ENCODE data around the gene RPLP1. TPM values are rescaled to one million over a fixed set of nuclear protein-coding genes. Genes with fewer than 3 reads are reported as not detected.
A peak's percentile ranks its signal among the peaks of the same experiment; 100 is the strongest.

The RPLP1 gene
- total and polyA plus RNA-seq, 3 experiments from 2014 or later = 2,084 to 2,332 (median 2,216) TPM

DNA sequence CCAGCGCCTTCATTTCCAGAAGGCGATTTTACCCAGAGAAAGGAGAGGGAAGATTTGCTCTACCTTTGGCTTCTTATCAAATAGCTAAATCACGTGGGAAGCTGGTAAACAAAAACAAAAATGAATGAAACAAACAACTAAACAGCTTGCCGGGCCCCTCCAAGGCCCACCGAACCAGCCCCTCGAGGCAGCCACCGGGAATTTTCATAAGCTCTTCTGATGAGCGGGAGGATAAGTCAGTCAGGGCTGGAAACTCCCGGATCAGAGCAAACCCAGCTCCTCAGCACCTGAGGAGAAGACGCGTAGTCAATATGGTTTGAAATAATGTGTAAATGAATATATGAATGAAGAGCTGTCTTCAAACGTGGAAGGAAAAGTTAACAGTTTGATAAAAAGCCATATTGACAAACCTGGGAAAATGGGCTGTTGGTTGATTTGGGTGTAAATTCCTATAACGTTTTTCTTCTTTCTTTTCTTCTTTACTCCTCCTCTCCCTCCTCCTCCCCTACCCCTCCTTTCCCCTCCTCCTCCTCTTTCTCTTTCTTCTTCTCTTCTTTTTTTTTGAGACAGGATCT lies 10.7 kb downstream of the RPLP1 start:
- Mint-ChIP-seq H3K36me3 (peaks cover 0 to 3% (median 0%) of the 10 kb centered on the region in 3 donors), H3K4me3 (peak overlapping the region; percentile 90 to 97 (median 91)), H3K9me3 (no peaks in the 10 kb centered on the region), H3K27me3 (peaks cover 0 to 2% of the 10 kb centered on the region in 2 donors), H3K27ac (peak overlapping the region; percentile 73 to 96 (median 94)), H3K4me1 (peaks cover 24 to 57% (median 32%) of the 10 kb centered on the region in 3 donors)
- H3K27me3 ChIP-seq (ENCODE audit: insufficient read depth, low read length, poor library complexity, severe bottlenecking) = no peaks in the 10 kb centered on the region
- H3K36me3 ChIP-seq (ENCODE audit: insufficient read depth, low read length) = no peaks in the 10 kb centered on the region
- H3K9me3 ChIP-seq (ENCODE audit: low read length) = no peaks in the 10 kb centered on the region
- H3K4me1 ChIP-seq (ENCODE audit: insufficient read depth, low read length) = peaks cover 37% of the 10 kb centered on the region
- DNase-seq = no peak
- ChIA-PET CTCF (interaction anchor here (0.7 to 9.7 kb wide), 17 partner anchors 9 to 1092 kb away, joined by 3 to 121 read pairs (median 4); partner anchors contain the start of gene RPLP1), POLR2A (interaction anchor here (0.6 to 4.3 kb wide), 6 partner anchors 10 to 1071 kb away, joined by 3 to 110 read pairs (median 4); partner anchors contain the start of genes KIF23, RPLP1 and TLE3)
- H3K27ac ChIP-seq (ENCODE audit: low read depth, low read length) = peak overlapping the region; percentile 82
- peak overlapping the region; percentile 93 for H3K4me3 ChIP-seq (ENCODE audit: low read length)

DNA sequence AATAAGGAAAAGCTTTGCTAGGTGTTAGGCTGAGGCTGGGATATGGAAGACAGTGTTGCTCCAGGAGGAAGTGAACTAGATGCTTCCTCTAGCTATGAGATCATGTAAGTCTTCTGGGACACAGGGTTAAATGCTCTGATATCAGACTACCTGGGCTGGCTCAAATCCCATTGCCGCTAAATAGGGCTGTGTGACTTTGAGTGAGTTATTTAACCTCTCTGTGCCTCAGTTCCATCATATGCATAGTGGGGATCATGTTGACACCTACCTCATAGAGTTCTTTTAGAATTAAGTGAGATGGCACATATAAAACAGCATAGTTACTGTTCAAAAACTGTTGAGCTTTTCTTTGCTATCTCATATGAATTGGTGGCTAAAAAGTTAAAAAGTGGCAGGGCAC lies 12.6 kb downstream of the RPLP1 start:
- Mint-ChIP-seq H3K27me3 (peaks cover 0 to 2% of the 10 kb centered on the region in 2 donors), H3K9me3 (no peaks in the 10 kb centered on the region), H3K4me1 (peaks cover 36 to 73% (median 45%) of the 10 kb centered on the region in 3 donors), H3K36me3 (no peaks in the 10 kb centered on the region), H3K27ac (peak overlapping the region in 4 of 8 donors; percentile 11 to 45 (median 27)), H3K4me3 (no peak overlapping the region)
- H3K9me3 ChIP-seq (ENCODE audit: low read length) = no peaks in the 10 kb centered on the region
- H3K36me3 ChIP-seq (ENCODE audit: insufficient read depth, low read length) = no peaks in the 10 kb centered on the region
- H3K4me1 ChIP-seq (ENCODE audit: insufficient read depth, low read length) = peaks cover 53% of the 10 kb centered on the region
- H3K4me3 ChIP-seq (ENCODE audit: low read length) = no peak overlapping the region
- no peak for DNase-seq
- ChIA-PET POLR2A (interaction anchor here (0.8 to 1.0 kb wide), 2 partner anchors 12 to 13 kb away, joined by 4 to 5 read pairs; no protein-coding TSS in a partner anchor), CTCF (interaction anchor here (0.8 to 9.7 kb wide), 4 partner anchors 12 to 71 kb away, joined by 3 to 121 read pairs (median 6); partner anchors contain the start of gene RPLP1)
- no peak overlapping the region for H3K27ac ChIP-seq (ENCODE audit: low read depth, low read length)
- no peaks in the 10 kb centered on the region for H3K27me3 ChIP-seq (ENCODE audit: insufficient read depth, low read length, poor library complexity, severe bottlenecking)

GRCh38 chr15:69466733-69467132 lies 14.1 kb downstream of the RPLP1 start:
- Histone ChIP-seq H3K4me3 (ENCODE audit: low read length) (no peak overlapping the region), H3K27me3 (ENCODE audit: insufficient read depth, low read length, poor library complexity, severe bottlenecking) (no peaks in the 10 kb centered on the region), H3K36me3 (ENCODE audit: insufficient read depth, low read length) (no peaks in the 10 kb centered on the region), H3K9me3 (ENCODE audit: low read length) (no peaks in the 10 kb centered on the region), H3K27ac (ENCODE audit: low read depth, low read length) (no peak overlapping the region), H3K4me1 (ENCODE audit: insufficient read depth, low read length) (peaks cover 41% of the 10 kb centered on the region)
- Mint-ChIP-seq H3K27me3 (peaks cover 0 to 2% of the 10 kb centered on the region in 2 donors), H3K4me1 (peaks cover 33 to 62% (median 41%) of the 10 kb centered on the region in 3 donors), H3K27ac (peak overlapping the region in 5 of 8 donors; percentile 68 to 99 (median 72)), H3K9me3 (no peaks in the 10 kb centered on the region), H3K36me3 (no peaks in the 10 kb centered on the region), H3K4me3 (peak overlapping the region in 2 of 7 donors; percentile 19 to 32)
- POLR2A ChIA-PET = interaction anchor here (1.3 to 3.7 kb wide), 2 partner anchors 10 to 14 kb away, joined by 4 to 57 read pairs; partner anchors contain the start of gene RPLP1
- DNase-seq = no peak
- CTCF ChIA-PET = interaction anchor here (1.0 to 9.7 kb wide), 4 partner anchors 9 to 408 kb away, joined by 3 to 121 read pairs (median 7); partner anchors contain the start of gene RPLP1

GRCh38 chr15:69467636-69468035 lies 15.0 kb downstream of the RPLP1 start:
- H3K4me3 ChIP-seq (ENCODE audit: low read length) = peak overlapping the region; percentile 2
- no peak for DNase-seq
- CTCF ChIA-PET = interaction anchor here (1.0 to 9.7 kb wide), 8 partner anchors 8 to 1020 kb away, joined by 3 to 121 read pairs (median 5); partner anchors contain the start of gene RPLP1
- no peaks in the 10 kb centered on the region for H3K9me3 ChIP-seq (ENCODE audit: low read length)
- no peaks in the 10 kb centered on the region for H3K27me3 ChIP-seq (ENCODE audit: insufficient read depth, low read length, poor library complexity, severe bottlenecking)
- H3K27ac ChIP-seq (ENCODE audit: low read depth, low read length) = peak overlapping the region; percentile 91
- H3K27me3 Mint-ChIP-seq = peaks cover 0 to 1% of the 10 kb centered on the region in 2 donors
- H3K36me3 ChIP-seq (ENCODE audit: insufficient read depth, low read length) = no peaks in the 10 kb centered on the region
- H3K9me3 Mint-ChIP-seq = no peaks in the 10 kb centered on the region
- POLR2A ChIA-PET = interaction anchor here (0.8 to 3.7 kb wide), 6 partner anchors 11 to 631 kb away, joined by 3 to 57 read pairs (median 4); partner anchors contain the start of gene RPLP1
- H3K36me3 Mint-ChIP-seq = no peaks in the 10 kb centered on the region
- peak overlapping the region in 5 of 7 donors; percentile 54 to 79 (median 73) for H3K4me3 Mint-ChIP-seq
- peak overlapping the region; percentile 94 to 100 (median 98) for H3K27ac Mint-ChIP-seq
- peaks cover 28 to 54% (median 32%) of the 10 kb centered on the region in 3 donors for H3K4me1 Mint-ChIP-seq
- peaks cover 35% of the 10 kb centered on the region for H3K4me1 ChIP-seq (ENCODE audit: insufficient read depth, low read length)

DNA sequence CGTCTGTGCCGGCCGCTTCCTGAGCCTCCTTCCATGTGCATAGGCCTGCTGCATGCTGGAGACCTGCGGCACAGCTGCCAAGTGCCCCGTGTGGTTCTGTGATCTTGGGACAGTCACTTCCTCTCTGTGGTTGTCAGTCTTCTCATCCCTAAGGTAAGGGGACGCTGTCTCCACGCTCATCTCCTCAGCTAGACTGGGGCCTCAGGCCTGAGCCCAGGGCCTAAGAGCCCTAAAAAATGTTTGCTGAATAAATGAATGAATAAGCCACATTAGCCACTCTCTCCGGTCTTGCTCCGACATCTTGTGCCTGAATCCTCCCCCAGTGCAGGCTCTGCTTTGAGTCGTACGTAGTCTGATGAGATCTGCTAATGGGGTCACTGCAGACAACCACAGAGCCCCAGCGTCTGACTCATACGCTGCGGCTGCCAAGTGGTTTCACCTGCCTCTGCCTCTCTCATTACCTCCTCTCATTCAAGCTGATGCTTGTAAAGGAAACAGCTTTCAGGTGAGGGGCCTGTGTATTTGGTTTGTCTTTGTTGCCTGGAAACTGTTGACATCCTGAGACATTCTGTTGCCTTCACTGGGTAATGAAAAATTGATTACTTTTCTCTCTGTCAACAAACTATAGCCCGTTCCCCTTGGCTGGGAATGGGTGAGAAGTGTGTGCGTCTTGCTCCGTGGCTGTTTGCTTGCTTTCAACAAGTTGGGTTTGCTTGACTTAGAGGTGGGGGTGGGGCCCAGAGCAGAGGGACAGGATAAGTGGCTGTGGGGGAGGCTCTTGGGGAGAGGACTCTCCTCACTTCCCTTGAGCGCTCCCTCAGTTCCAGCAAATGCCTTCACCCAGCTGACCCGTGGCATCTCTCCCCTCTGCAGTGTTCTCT lies 15.9 kb downstream of the RPLP1 start:
- H3K27me3 Mint-ChIP-seq = peaks cover 0 to 1% of the 10 kb centered on the region in 2 donors
- H3K36me3 ChIP-seq (ENCODE audit: insufficient read depth, low read length) = no peaks in the 10 kb centered on the region
- H3K9me3 ChIP-seq (ENCODE audit: low read length) = no peaks in the 10 kb centered on the region
- peak overlapping the region; percentile 54 to 79 (median 70) for H3K4me3 Mint-ChIP-seq
- H3K36me3 Mint-ChIP-seq = no peaks in the 10 kb centered on the region
- CTCF ChIA-PET = interaction anchor here (0.7 to 9.7 kb wide), 8 partner anchors 8 to 1020 kb away, joined by 3 to 121 read pairs (median 4); partner anchors contain the start of gene RPLP1
- DNase-seq = peak; percentile 82 to 96 (median 89)
- H3K4me3 ChIP-seq (ENCODE audit: low read length) = peak overlapping the region; percentile 24
- POLR2A ChIA-PET = interaction anchor here (0.6 to 3.7 kb wide), 10 partner anchors 12 to 1024 kb away, joined by 3 to 57 read pairs (median 4); partner anchors contain the start of gene RPLP1
- H3K27me3 ChIP-seq (ENCODE audit: insufficient read depth, low read length, poor library complexity, severe bottlenecking) = no peaks in the 10 kb centered on the region
- peak overlapping the region; percentile 94 to 100 (median 98) for H3K27ac Mint-ChIP-seq
- peaks cover 29% of the 10 kb centered on the region for H3K4me1 ChIP-seq (ENCODE audit: insufficient read depth, low read length)
- H3K27ac ChIP-seq (ENCODE audit: low read depth, low read length) = peak overlapping the region; percentile 91
- no peaks in the 10 kb centered on the region for H3K9me3 Mint-ChIP-seq
- H3K4me1 Mint-ChIP-seq = peaks cover 22 to 46% (median 24%) of the 10 kb centered on the region in 3 donors

GRCh38 chr15:69469467-69470201 lies 17.0 kb downstream of the RPLP1 start:
- no peak overlapping the region for H3K4me3 ChIP-seq (ENCODE audit: low read length)
- Mint-ChIP-seq H3K36me3 (no peaks in the 10 kb centered on the region), H3K27ac (peak overlapping the region; percentile 92 to 100 (median 98)), H3K4me1 (peaks cover 20 to 42% (median 21%) of the 10 kb centered on the region in 3 donors), H3K27me3 (no peaks in the 10 kb centered on the region), H3K9me3 (no peaks in the 10 kb centered on the region), H3K4me3 (peak overlapping the region in 2 of 7 donors; percentile 70 to 79)
- no peaks in the 10 kb centered on the region for H3K36me3 ChIP-seq (ENCODE audit: insufficient read depth, low read length)
- ChIA-PET CTCF (interaction anchor here (0.8 to 9.7 kb wide), 3 partner anchors 9 to 997 kb away, joined by 3 to 121 read pairs (median 6); partner anchors contain the start of gene RPLP1), POLR2A (interaction anchor here (1.2 to 3.7 kb wide), 2 partner anchors 16 to 286 kb away, joined by 4 to 57 read pairs; partner anchors contain the start of gene RPLP1)
- H3K4me1 ChIP-seq (ENCODE audit: insufficient read depth, low read length) = peaks cover 29% of the 10 kb centered on the region
- H3K27ac ChIP-seq (ENCODE audit: low read depth, low read length) = peak overlapping the region; percentile 91
- H3K27me3 ChIP-seq (ENCODE audit: insufficient read depth, low read length, poor library complexity, severe bottlenecking) = no peaks in the 10 kb centered on the region
- no peaks in the 10 kb centered on the region for H3K9me3 ChIP-seq (ENCODE audit: low read length)
- peak in 1 of 5 donors; percentile 50 for DNase-seq

DNA sequence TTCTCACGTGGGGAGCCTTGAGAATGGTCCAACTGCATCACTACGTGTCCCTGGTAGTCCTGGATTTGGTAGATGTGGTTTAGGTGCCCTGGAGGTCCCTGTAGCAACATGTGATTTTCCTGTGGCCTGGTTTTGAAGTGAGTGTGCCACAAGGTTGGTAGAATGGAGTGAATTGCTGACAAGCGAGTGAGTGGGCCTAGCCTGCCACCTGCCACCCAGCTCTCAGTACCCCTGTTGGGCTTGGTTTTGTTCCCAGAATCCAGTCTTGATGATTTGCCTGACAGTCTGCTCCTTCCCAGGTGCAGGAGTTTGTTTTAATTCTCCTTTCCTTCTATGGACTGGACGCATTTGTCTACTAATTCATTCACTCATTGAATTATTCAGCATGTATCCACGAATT lies 19.4 kb downstream of the RPLP1 start:
- Histone ChIP-seq H3K36me3 (ENCODE audit: insufficient read depth, low read length) (no peaks in the 10 kb centered on the region), H3K9me3 (ENCODE audit: low read length) (no peaks in the 10 kb centered on the region), H3K27me3 (ENCODE audit: insufficient read depth, low read length, poor library complexity, severe bottlenecking) (no peaks in the 10 kb centered on the region), H3K27ac (ENCODE audit: low read depth, low read length) (no peak overlapping the region), H3K4me3 (ENCODE audit: low read length) (no peak overlapping the region), H3K4me1 (ENCODE audit: insufficient read depth, low read length) (peaks cover 29% of the 10 kb centered on the region)
- no peaks in the 10 kb centered on the region for H3K36me3 Mint-ChIP-seq
- no peaks in the 10 kb centered on the region for H3K9me3 Mint-ChIP-seq
- H3K27ac Mint-ChIP-seq = peak overlapping the region in 3 of 8 donors; percentile 31 to 64 (median 52)
- CTCF ChIA-PET = interaction anchor here (1.1 to 1.2 kb wide), 2 partner anchors 9 to 1016 kb away, joined by 4 to 5 read pairs; no protein-coding TSS in a partner anchor
- POLR2A ChIA-PET = interaction anchor here (0.8 kb wide), 1 partner anchor 618 kb away, joined by 6 read pairs; no protein-coding TSS in a partner anchor
- H3K4me3 Mint-ChIP-seq = no peak overlapping the region
- no peak for DNase-seq
- H3K27me3 Mint-ChIP-seq = peaks cover 3 to 4% of the 10 kb centered on the region in 2 donors
- peaks cover 19 to 29% (median 21%) of the 10 kb centered on the region in 3 donors for H3K4me1 Mint-ChIP-seq

Measured in CD8-positive, alpha-beta memory T cell (primary cell).